Hepatocyte (in vitro differentiated cells): ENCODE results near the gene CCL27. TPM values are rescaled to one million over a fixed set of nuclear protein-coding genes. Genes with fewer than 3 reads are reported as not detected.

Experiments used
- DNase-seq: peaks from one replicate; pipeline ENCODE4 v3.0.0-alpha.2; 2016; ENCODE audit warnings: low spot score
- H2AFZ ChIP-seq: fragments of 200-600 bp; sonication (generic); 2 replicates; pipeline ENCODE4 v1.6.0; 2016; ENCODE audit warnings: antibody characterized with exemption, mild to moderate bottlenecking
- H3K27ac ChIP-seq: fragments of 200-600 bp; sonication (generic); 2 replicates; pipeline ENCODE4 v1.5.1; 2016; ENCODE audit warnings: mild to moderate bottlenecking
- H3K27me3 ChIP-seq: fragments of 200-600 bp; sonication (generic); 2 replicates; pipeline ENCODE4 v1.6.1; 2016
- H3K36me3 ChIP-seq: fragments of 200-600 bp; sonication (generic); replicated peaks from 2 replicates; pipeline ENCODE4 v1.5.1; 2016; ENCODE audit warnings: low read depth; ENCODE audit not compliant: insufficient read depth
- H3K4me1 ChIP-seq: fragments of 200-600 bp; sonication (generic); 2 replicates; pipeline ENCODE4 v1.5.1; 2016; ENCODE audit warnings: mild to moderate bottlenecking, moderate library complexity; ENCODE audit not compliant: insufficient read depth
- H3K4me2 ChIP-seq: fragments of 200-600 bp; sonication (generic); 2 replicates; pipeline ENCODE4 v1.6.0; 2016
- H3K4me3 ChIP-seq: fragments of 200-600 bp; sonication (generic); 2 replicates; pipeline ENCODE4 v1.5.1; 2016; ENCODE audit warnings: mild to moderate bottlenecking
- H3K79me2 ChIP-seq: fragments of 200-600 bp; sonication (generic); 2 replicates; pipeline ENCODE4 v1.6.0; 2017; ENCODE audit warnings: mild to moderate bottlenecking
- H3K9me2 ChIP-seq: fragments of 200-600 bp; sonication (generic); replicated peaks from 2 replicates; pipeline ENCODE4 v1.6.0; 2017; ENCODE audit warnings: mild to moderate bottlenecking; ENCODE audit not compliant: insufficient read depth
- H3K9me3 ChIP-seq: fragments of 200-600 bp; sonication (generic); 2 replicates; pipeline ENCODE4 v1.5.1; 2016; ENCODE audit warnings: low read depth, mild to moderate bottlenecking
- H4K20me1 ChIP-seq: fragments of 200-600 bp; sonication (generic); 2 replicates; pipeline ENCODE4 v1.6.0; 2016; ENCODE audit warnings: mild to moderate bottlenecking; ENCODE audit not compliant: insufficient read depth, poor library complexity, severe bottlenecking
- EZH2 ChIP-seq: fragments of 200-600 bp; sonication (generic); IDR thresholded peaks from 2 replicates; pipeline ENCODE4 v1.6.1; 2016; ENCODE audit warnings: antibody characterized with exemption, mild to moderate bottlenecking, borderline replicate concordance
- EZH2phosphoT487 ChIP-seq: fragments of 200-600 bp; sonication (generic); IDR thresholded peaks from one replicate; pipeline ENCODE4 v1.6.1; 2018; ENCODE audit warnings: antibody characterized with exemption, mild to moderate bottlenecking, low read depth, moderate library complexity; ENCODE audit not compliant: unreplicated experiment, severe bottlenecking
- WGBS: methylation state at CpG from one replicate; pipeline ENCODE4 v1.1.6; 2016; ENCODE audit warnings: low lambda C conversion rate; ENCODE audit errors: missing lambda C conversion rate; 5-methylcytosine and 5-hydroxymethylcytosine counted together
- polyA plus RNA-seq: library from polyadenylated mRNA; unstranded; fragments of >200 nt; fragmentation: Nextera tagmentation; extraction: Ambion mirVana; gene quantifications from 2 replicates; pipeline ENCODE4 v1.2.1, GENCODE V29; 2016
- total RNA-seq: library from RNA; depleted of rRNA; stranded (reverse); fragments of >200 nt; gene quantifications from 2 replicates; pipeline ENCODE4 v1.2.3, GENCODE V29; 2014
- TF ChIP-seq, protein P1 (sequence below): fragments of 200-600 bp; sonication (generic); IDR thresholded peaks from 2 replicates; pipeline ENCODE4 v1.5.1; 2016; ENCODE audit warnings: antibody characterized with exemption, mild to moderate bottlenecking; ENCODE audit not compliant: poor library complexity

CCL27 gene
- total and polyA plus RNA-seq, 2 experiments from 2014 or later: not detected

DNA sequence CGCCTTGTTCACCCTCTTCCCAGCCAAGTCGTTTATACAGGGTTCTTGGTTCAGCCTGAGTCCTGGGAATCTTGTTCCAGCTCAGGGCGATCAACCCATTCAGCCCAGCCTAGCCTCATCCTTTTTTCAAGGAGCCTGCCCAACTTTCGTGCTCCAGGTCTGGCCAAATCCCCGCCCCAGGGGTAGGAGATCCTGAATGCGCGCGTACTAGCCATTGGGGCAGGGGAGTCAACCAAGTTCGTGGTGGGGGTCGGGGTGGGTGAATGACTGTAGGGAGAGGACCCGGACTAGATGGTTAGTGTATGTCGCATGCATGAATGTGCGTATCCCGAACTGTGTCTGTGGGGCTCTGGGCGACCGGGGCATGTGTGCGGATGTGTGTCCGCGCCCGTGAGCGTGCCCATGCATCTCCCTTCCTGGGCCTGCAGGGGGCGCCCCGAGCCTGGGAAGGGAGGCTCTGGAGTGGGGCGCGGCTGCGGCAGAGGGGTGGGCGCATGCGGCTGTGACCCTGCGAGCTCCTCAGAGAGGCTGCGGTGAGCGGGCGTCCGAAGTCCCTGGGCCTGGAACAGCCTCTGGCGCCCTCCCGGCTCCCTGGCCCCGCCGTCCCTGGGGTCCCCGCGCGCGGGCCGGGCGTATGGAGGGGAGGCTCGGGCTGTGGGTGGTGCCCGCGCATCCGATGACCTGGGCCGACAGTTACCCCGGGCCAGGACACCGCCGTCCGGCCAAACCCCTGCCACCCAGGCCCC, 38.7 kb upstream of the CCL27 start:
- Histone ChIP-seq H3K9me2 (no peaks in the 10 kb centered on the region), H4K20me1 (no peaks in the 10 kb centered on the region), H3K9me3 (no peaks in the 10 kb centered on the region)

DNA sequence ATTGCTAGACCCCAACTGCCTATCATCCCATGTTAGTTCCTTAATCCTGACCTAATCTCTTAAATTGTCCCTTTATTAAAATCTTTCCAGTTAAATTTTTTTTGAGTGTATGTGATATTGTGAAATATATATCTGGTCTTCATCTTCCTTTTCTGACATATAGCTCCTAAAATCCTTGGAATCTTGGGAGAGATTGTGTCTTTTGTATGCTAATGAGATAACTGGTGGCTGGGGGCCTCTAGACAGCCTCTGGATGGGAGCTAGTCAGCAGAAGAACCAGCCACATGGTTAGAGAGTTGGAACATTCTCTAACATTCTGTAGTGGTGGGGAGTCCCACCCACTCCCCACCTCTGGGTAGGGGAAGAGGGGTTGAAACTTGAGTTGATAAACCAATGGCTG, 32.4 kb upstream of the CCL27 start:
- H4K20me1 ChIP-seq: no peaks in the 10 kb centered on the region
- no peak for DNase-seq
- no peaks in the 10 kb centered on the region for H3K9me2 ChIP-seq
- H3K79me2 ChIP-seq: no peaks in the 10 kb centered on the region
- no peaks in the 10 kb centered on the region for H3K4me1 ChIP-seq
- H2AFZ ChIP-seq: no peak overlapping the region
- H3K4me2 ChIP-seq: no peak overlapping the region
- H3K9me3 ChIP-seq: no peaks in the 10 kb centered on the region
- H3K36me3 ChIP-seq: no peaks in the 10 kb centered on the region
- no peak overlapping the region for H3K27ac ChIP-seq
- H3K4me3 ChIP-seq: no peak overlapping the region
- TF ChIP-seq, protein P1, sequence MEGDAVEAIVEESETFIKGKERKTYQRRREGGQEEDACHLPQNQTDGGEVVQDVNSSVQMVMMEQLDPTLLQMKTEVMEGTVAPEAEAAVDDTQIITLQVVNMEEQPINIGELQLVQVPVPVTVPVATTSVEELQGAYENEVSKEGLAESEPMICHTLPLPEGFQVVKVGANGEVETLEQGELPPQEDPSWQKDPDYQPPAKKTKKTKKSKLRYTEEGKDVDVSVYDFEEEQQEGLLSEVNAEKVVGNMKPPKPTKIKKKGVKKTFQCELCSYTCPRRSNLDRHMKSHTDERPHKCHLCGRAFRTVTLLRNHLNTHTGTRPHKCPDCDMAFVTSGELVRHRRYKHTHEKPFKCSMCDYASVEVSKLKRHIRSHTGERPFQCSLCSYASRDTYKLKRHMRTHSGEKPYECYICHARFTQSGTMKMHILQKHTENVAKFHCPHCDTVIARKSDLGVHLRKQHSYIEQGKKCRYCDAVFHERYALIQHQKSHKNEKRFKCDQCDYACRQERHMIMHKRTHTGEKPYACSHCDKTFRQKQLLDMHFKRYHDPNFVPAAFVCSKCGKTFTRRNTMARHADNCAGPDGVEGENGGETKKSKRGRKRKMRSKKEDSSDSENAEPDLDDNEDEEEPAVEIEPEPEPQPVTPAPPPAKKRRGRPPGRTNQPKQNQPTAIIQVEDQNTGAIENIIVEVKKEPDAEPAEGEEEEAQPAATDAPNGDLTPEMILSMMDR: no peak
- TF ChIP-seq EZH2 (no peak), EZH2phosphoT487 (no peak)
- peaks cover 5% of the 10 kb centered on the region for H3K27me3 ChIP-seq

More for the DNA sequence above, 38.7 kb upstream of the CCL27 start:
- Histone ChIP-seq H3K79me2 (no peaks in the 10 kb centered on the region), H3K27me3 (peaks cover 15% of the 10 kb centered on the region), H3K4me3 (peak overlapping the region; percentile 82), H3K4me2 (peak overlapping the region; percentile 98), H3K27ac (no peak overlapping the region), H2AFZ (peak overlapping the region; percentile 98), H3K4me1 (no peaks in the 10 kb centered on the region), H3K36me3 (no peaks in the 10 kb centered on the region)
- DNase-seq: peak; percentile 85
- WGBS: 9% methylated on average over 36 of the region's 52 CpGs
- TF ChIP-seq EZH2phosphoT487: no peak
- TF ChIP-seq, protein P1: peak; percentile 90

DNA sequence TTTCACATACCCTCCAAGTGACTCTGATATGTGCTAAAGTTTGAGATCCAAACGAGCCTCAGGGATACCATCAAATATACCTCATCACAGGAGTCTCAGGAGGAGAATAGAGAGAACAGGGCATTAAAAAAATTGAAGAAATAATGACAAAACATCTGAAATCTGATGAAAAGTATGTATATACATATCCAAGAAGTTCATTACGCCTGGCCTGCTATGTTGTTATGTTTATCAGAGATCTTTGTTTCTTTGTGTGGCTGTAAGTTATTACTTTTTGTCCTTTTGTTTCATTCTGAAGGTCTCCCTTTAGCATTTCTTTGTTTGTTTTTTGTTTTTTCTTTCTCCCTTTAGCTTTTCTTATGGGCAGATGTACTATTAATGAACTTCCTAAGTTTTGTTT, 31.1 kb upstream of the CCL27 start:
- Histone ChIP-seq H3K4me3 (no peak overlapping the region), H3K9me2 (no peaks in the 10 kb centered on the region), H3K36me3 (no peaks in the 10 kb centered on the region), H3K79me2 (no peaks in the 10 kb centered on the region), H2AFZ (no peak overlapping the region), H3K4me2 (no peak overlapping the region), H3K27me3 (no peaks in the 10 kb centered on the region), H3K4me1 (no peaks in the 10 kb centered on the region), H4K20me1 (no peaks in the 10 kb centered on the region), H3K9me3 (no peaks in the 10 kb centered on the region), H3K27ac (no peak overlapping the region)
- TF ChIP-seq, protein P1: no peak
- TF ChIP-seq EZH2 (no peak), EZH2phosphoT487 (no peak)
- no peak for DNase-seq
- WGBS: 84% methylated on average over 2 of the region's 2 CpGs
